ENCODE data around the gene ADCY7.
"Not testable (repeated sequence)": the region's sequence is repeated elsewhere in the genome, so short reads cannot be mapped to it uniquely, and the experiment has no call there.

The ADCY7 gene

DNA sequence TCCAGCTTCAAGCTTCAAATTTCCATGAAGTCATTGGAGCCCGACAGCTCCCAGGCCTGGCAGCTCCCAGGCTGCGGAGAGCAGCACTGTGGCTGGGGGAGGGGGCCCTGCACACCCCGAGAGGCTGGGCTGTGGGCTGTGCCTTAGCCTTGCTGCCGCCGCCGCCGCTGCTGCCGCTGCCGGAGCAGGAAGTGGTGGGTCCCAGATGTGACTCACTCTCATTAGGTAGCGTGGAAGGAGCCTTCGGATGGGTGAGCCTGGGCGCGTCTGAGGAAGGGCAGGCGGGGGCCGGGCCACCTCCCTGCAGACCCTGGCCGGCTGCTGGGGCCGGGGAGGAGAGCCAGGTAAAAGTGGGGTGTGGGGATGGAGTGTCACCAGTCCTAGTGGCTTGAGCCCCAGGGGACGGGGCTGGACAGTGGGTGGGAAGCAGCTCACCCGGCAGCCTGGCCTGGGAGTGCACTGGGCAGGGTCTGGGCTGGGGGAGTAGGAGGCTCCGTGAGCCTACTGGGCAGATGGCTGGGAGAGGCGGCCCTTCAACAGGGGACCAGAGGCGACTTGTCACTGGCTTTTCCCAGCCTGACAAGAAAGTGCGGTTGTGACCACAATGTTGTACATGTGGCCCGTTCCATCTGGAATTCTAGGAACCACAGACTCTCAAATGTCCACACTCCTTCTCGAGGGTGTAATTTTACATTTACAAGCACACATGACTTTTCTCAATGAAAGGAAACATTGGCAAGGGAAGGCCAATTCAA, at the start of gene ADCY7:
TSS of gene ADCY7 (plus strand) at position 215 of the 755 bp plus-strand sequence. CDS start 21,629 bp downstream, outside the sequence.
- DNase-seq = peak; percentile 91

DNA sequence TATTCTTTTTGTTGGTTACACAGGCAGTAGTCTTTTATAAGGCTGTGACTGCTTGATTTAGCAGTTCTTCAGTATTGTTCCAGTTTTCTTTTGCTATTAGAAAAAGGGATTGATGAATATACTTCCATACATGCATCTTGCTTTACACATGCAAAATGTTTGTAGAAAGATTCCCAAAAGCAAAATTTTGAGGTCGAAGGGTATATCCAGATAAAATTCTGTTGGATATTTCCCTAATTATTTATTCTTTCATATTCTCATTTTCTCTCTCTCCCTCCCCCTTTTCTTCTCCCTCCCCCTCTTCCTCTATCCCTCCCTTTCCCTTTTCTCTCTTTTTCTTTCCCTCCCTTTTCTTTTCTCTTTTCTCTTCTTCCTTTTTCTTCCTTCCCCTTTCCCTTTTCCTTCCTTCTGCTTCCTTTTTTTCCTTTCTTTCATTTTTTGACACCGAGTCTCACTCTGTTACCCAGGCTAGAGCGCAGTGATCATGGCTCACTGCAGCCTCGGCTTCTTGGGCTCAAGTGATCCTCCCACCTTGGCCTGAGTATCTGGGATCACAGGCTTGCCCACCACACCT, 46.9 kb upstream of the ADCY7 start:
- DNase-seq = no peak

DNA sequence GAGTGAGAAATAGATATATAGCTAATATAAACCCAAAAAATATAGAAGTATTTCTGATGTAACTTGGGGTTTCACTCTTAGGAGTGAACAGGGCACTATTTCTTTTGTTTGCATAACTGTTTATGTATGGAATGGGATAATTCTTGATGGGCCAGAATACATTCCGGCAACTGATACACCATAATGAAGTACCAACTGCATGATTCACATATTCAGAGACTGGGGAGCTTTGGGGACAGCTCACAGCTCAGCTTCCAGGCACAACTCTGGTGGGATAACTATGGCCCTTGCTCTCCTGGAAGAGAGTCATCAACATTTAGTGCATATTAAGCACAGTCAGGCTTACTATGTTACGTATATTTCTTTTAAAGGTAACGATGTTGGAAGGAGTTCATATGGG, 42.1 kb upstream of the ADCY7 start:
- DNase-seq = no peak

DNA sequence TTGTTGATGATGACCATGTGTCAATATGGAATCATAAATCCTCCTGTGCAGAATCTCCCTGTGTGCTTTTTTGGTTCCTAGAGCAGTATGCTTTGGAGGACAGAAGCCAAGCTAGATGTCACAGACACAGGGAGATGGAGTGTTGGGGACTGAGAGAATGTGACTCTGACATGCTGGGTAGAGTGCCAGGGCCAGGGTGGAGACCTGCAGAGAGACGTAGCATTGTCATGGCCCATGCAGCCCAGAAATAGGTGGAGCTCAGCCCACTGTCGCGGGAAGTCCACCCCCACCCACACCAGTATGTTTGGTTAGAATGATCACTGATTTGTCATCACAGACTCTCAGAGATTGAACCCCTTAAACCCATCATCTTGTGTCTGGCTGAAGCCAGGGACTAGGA, 39.2 kb upstream of the ADCY7 start:
- DNase-seq = no peak

DNA sequence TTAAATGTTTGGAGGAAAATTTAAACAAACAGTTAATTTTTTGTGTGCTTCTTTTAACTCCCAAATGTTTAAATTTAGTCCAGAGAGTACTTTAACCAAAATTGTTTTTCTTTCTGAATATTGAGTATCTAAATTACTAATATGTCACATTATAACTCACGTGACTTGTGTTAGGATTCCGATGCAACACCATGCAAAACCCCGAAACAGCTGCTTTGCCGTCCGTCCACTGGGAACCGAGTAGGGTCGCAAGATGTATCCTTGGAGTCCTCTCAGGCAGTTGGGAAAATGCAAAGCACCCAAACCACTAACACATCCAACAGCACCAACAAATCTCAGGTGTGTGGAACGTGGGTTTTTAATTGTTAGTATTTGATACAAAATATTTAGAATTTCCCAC, 38.7 kb upstream of the ADCY7 start:
- DNase-seq = no peak

DNA sequence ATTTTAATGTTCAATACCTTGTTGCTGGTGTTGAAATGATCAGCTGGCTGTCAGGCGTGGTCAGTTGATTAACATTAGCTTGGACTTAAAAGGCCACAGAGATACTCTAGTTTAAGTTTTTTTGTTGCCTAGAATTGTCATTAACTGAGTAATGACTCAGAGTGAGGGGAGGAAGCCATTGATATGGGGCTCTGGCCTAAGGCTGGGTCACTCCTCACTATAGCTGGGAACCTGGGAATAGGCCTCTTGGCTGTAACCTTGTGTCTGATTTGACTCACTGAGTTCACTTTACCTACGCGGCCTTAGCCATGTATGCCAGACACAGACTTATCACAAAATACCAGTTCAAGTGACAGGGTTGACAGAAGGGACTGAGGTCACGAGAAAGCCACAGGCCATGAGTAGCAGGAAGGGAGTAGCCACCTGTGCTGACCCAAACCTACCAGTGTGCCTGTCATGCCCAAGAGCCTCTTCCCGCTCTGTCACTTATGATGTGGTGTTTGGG, 37.9 kb upstream of the ADCY7 start:
- no peak for DNase-seq

DNA sequence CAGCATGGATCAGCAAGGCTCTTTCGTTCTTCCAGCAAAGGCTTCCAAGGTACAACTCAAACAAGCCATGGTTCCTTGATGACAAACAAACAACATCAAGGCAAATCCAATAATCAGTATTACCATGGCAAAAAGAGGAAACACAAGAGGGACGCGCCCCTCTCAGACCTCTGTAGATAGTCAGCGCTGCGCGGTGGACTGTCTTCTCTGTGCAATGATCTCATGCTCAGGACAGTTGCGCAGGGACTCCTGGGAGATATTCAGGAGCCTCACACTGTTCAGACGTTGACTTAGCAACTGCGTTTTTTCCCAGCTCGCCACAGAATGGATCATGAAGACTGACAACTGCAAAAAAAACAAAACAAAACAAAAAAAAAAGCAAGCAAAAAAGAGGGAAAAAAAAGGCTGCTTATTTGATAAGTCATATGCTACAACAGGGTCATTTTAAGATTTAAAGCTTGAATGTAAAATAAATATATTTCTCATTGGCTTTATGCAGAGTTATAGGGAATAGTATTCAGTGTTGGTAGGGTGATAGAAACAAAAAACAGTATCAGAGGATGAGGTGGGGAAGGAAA, 37.1 kb upstream of the ADCY7 start:
- no peak for DNase-seq

DNA sequence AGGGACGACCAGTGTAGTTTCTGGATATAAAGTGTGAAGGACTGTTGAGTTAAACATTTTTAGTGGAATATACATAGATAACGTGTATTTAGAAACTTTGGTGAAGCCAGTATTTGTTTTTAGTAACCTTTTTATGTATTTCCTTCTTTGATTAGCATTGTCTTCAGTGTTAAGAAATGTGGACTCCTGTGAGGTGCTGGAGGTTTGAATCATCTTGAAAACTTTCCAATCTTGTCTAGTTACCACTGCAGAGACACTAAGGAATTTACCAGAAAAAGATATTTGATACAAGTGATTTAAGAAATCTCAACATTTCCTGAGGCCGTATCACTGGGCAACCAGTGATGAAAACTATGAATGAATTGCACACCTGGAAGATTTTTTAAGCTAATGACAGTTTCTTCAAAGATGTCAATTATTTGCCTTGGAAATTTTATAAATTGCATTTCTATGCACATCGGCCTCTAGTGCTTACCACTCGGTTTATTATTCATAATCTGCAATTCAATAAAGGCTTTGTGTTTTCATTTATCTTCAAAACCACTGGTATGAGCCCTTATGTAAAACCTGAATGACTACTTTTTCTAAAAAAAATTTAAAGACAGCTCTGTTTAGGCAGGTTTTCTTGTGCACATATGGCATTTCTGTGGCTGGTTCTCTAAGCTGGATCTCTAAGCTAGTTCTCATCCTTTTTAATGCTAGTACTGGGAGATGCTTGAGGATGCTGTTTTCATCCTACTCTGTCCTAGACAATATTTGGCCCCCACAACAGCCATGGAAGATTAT, 31.4 kb upstream of the ADCY7 start:
- no peak for DNase-seq

DNA sequence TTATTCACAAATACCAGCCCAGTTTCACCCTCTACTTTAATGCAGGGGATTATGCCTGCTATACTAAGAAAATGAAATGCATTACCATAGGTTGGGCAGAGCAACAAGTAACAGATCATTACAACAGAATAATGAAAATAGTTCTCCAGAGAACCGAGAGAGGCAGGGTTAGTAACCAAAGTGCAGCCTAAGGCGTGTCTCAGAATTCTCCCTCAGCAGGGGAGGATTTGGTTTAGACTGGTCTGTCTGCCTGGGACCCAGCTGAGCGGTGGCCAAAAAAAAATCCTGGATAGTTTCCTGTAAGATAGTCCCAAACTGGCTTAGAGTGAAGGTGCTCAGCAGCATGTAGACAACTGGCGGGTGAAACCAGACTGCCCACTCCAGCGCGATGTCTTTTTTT, 30.8 kb upstream of the ADCY7 start:
- DNase-seq = no peak

DNA sequence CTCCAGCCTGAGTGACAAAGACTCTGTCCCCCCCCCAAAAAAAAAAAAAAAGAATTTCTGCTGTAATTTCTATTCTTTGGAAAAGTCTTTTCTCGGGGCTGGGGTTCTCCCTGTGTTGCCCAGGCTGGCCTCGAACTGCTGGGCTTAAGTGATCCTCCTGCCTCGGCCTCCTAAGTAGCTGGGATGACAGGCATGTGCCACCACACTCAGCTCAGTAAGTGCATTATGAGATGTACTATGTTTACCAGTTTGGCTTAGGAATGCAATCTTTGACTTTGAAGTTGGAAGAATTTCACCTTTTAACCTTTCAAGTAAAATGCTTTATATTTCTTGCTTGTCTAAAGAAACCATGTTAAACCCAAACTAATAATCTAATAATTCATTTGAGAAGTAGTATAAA, 28.0 kb upstream of the ADCY7 start:
- DNase-seq = no peak

DNA sequence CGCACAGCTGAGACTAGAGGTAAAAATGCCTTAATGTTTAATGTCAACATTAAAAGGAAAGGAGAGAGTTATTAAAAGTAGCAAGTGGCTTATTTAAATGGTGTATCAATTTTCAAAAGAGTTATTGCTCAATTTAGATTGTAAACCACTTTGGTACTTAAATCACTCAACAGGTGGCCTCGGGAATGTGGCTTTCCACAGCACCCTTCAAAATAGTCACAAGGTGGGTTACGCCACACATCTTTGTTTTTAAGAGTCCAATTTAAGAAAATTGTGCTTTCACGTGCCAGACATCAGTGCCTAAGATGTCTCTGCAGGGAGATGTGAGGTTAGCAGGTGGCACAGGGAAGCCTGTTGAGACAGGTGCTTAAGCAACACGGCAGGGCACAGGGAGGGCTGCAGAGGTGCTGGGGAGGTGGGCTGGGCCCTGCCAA, 27.5 kb upstream of the ADCY7 start:
- no peak for DNase-seq

DNA sequence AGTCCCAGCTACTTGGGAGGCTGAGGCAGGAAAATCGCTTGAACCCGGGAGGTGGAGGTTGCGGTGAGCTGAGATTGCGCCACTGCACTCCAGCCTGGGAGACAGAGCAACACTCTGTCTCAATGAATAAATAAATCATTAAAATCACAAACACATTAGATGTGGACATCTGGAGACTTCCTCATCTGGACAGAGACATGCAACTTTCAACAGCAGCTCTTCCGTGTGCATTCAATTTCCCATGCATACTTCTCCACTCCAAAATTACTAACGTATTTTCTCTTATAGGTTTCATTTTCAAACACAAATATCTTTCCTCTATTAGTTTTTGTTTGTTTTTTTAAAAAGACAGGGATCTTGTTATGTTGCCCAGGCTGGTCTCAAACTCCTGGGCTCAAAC, 23.3 kb upstream of the ADCY7 start:
- DNase-seq = not testable (repeated sequence)

DNA sequence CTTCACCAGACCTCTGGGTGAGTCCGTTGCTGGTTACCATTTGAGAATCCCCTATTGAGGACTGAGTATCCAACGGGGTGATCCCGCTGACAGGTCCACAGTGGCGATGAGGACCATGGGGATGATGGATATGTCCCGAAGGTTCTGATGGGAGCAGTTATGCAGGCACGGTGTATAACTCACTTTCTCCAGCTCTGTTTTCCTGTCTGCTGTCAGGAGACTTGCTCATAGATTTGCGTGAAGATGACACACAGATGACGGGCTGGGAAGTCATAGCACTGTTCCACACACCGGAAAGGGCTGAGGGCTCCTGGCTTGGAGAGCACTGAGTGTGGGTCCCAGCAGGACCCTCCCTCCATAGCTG, 22.2 kb upstream of the ADCY7 start:
- no peak for DNase-seq

DNA sequence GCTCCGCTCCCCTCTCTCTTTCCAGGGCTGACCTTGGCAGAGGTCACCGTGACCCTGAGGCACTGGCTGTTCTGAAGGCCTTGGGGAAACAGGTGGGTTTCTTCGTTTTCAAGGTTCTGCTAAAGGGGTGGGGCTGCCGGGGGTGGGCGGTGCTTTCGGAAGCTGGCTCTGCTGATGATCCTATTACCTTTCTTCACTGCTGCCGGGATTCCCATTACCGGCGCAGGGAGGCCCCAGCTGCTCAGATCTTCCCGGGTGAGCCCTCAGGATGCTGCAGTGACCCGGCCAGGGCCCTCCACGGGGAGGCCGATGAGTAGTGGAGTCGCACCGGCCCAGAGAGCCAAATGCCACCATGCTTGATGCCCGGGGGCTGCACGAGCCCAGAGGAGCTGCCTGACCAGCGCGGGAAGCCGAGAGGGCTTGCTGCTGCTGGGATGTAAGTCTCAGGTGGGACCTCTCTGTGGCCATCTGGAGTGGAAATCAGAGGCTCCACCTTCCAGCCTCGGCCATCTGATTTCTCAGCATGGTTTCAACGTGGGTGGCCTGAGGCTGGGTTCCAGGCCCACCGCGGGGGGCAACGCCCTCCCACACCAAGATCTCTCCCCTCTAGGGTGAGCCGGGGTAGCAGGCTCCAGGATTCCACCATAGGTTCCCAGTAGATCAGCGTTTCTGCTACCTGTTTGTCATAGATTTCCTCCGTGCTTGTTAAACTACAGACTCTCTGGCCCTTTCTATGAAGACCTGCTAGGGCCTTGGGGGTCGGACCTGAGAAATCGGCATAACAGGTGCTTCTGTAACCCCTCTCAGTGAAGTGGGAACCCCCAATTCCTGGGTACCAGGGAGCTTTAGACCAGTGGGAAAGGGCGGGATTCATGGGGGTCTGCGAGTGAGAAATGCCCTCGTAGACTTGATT, 21.6 kb upstream of the ADCY7 start:
- DNase-seq = no peak

DNA sequence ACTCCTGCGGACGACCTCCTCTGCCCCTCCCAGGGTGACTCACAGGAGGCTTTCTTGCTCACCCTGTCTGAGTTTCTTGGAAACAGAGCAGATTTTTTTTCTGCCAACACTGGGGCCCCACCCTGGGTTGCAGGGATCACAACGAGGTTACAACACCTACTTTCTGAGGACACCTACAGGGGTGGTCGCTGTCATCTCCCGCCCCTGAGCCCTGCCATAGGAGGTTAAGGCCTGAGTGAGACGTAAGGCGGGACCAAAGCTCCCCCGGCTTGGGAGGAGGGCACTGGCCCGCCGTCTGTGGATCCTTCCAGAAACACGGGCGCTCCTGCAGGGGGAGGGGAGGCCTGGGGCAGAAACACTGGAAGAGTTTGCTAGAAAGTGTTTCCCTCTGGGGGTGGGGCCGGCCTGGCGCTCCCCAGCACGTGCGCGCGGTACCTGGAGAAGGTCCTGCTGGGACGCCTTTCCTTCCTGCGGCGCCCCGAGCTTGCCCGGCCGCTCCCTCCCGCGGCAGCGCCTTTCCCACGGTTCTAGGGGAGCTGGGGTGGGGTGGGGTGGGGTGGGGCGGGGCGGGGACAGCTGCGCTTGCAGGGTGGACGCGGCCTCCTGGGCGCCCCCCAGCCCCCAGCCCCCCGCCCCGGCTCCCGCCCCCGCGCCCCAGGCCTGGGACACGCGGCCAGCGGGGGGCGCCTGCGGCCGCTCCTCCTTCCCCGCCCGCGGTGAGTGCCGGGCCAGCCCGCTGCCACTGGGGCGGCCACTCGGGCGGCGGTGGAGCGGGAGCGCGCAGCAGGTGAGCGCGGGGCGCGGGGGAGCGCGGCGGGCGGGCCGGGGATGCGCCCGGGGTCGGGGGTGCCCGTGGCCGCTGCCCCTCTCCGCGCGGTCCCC, 20.7 kb upstream of the ADCY7 start:
- DNase-seq = peak; percentile 75

DNA sequence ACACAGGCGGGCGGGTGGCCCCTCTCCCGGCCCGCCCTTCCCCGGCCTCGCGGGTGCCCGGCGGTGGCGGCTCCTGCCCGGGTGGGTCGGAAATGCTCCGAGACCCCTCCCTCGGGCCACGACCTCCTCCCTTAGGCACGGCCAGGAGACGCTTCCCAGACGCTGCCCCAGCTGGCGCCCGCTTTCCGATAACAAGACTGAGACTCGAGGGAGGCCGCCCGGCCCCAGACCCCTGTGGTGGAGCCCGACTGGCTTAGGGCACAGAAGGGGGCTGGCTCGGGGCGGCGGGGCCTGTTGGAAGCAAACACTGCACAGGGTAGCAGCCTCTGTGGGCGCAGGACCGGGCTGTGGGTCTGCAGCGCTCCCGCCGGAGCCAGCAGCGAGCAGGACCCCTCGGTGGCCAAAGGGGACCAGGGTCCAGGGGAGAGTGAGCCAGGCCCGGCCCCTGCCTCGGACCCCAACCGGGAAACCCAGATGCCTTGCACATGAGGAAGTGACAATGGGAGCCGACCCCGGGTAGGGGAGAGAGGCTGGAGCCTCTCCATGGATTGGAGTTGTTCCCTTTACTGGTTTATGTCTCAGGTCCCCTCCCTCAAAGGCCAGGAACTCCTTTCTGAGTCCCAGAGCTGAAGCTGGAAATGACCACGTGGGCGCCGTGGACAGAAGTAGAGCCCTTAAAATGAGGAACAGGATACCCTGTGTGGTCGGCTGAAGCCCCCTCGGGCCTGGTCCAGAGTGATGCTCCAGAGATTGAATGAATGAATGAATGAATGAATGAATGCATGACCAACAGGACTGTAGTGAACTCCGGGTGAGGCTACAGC, 19.8 kb upstream of the ADCY7 start:
- DNase-seq = peak; percentile 33

DNA sequence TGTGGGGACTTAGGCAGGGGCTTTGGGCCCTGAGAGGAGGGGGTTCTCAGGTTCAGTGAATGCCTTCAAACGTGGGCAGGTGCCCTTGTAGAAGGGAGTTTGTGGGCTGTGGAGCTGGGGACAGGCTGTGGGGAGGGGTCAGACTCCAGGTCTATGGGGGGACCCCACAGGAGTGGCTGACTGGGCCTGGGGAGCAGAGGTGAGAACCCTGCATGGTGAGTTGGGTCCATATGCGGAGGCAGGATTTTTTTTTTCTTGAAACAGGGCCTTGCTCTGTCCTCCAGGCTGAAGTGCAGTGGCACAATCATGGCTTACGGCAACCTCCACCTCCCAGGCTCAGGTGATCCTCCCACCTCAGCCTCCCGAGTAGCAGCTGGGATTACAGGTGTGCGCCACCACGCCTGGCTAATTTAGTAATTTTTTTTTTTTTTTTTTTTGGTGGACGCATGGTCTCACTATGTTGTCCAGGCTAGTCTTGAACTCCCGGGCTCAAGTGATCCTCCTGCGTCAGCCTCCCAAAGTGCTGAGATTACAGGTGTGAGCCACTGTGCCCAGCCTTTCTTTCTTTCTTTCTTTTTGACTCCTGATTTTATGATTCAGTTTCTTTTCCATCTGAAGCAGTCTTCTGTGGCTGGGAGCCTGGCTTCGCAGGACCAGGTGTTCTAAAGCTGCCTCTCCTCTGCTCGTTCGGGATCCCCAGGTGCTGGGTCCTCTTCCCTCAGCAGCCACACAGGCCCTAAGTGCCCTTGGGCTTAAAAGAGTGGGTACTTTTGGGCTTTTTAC, 19.0 kb upstream of the ADCY7 start:
- no peak for DNase-seq

DNA sequence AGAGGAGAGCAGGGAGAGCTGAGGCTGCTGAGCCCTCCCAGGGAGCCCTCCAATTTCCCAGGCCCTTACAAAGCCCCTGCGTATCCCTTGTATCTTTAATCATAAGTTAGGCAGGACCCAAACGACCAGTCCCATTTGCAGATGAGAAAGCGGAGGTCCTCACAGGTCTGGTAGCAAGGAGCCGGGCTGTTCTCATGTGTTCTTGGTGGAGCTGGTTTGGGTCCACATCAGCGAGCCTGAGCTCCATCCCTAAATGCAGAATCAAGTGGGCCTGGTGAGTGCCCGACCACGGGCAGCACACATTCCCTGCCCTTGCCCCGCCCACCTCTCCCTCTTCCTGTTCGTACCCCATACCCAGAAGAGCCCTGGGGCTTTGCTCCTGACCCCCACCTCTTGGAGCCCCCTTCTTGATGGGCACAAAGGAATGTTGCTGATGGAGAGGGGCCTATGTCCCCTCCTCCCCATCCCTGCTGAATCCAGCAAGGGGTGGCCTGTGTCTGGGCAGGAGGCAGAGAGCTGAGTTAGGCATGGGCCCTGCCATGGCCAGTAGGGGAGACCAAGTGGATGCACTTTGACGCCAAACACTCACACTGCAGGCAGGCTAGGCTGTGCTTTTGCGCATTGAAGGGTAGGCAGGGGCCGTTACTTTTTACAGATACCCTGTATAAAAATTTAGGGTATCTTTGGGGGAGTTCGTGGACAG, 18.3 kb upstream of the ADCY7 start:
- DNase-seq = no peak

DNA sequence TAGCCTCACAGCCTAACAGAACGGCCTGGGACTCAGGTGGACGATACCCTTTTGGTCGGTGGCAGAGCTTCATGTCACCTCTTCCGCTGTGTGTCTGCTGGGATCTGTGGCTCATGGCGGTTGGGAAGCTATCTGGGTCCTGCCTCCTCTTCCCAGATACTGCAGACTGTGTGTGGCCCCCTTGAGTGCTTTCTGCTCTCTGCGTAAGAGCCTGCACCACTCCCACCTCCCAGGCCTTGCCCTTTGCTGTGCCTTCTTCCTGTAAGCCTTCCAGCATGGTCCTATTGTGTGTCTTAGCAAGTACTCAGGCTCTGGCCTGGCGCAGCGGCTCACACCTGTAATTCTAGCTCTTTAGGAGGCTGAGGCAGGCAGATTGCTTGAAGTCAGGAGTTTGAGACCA, 17.5 kb upstream of the ADCY7 start:
- no peak for DNase-seq

Data from CD4-positive, alpha-beta T cell treated with Interleukin-17A for 4 hours (primary cell).